Measurements from ENCODE around the gene TRIM67. TPM values are rescaled to one million over a fixed set of nuclear protein-coding genes. Genes with fewer than 3 reads are reported as not detected.

The TRIM67 gene
- total and polyA plus RNA-seq, 2 of the 4 experiments (the other 2 are of a cell fraction): not detected

GRCh38 chr1:231188072-231188471, 26.2 kb downstream of the TRIM67 start:
- BruUV-seq (replicated peaks): no TSS peak

More at GRCh38 chr1:231188072-231188471, 26.2 kb downstream of the TRIM67 start:
- TF ChIP-seq BHLHE40 (IDR thresholded peaks at IDR 0.05; ENCODE audit: low read depth, low read length): no peak
- TF ChIP-seq USF2 (IDR thresholded peaks at IDR 0.05; ENCODE audit: low read depth, low read length): no peak
- TF ChIP-seq SMC3 (IDR thresholded peaks at IDR 0.05; ENCODE audit: low read depth, low read length): no peak
- no peak for TF ChIP-seq MAFK (IDR thresholded peaks at IDR 0.05; ENCODE audit: low read depth, low read length)
- no peak for TF ChIP-seq MAZ (IDR thresholded peaks at IDR 0.05; ENCODE audit: borderline replicate concordance, low read depth, low read length)
- TF ChIP-seq CTCF (conservative IDR thresholded peaks at IDR 0.05; ENCODE audit: low read depth, low read length): no peak
- H3K27me3 ChIP-seq (ENCODE audit: control insufficient read depth, insufficient read depth, low read length): peaks cover 11% of the 10 kb centered on the region
- no peak overlapping the region for H2AK9ac ChIP-seq (replicated peaks; ENCODE audit: low read depth, low read length, poor library complexity)
- no peak overlapping the region for H4K5ac ChIP-seq (ENCODE audit: low read depth, low read length)
- in situ Hi-C loops (cut with MboI; ENCODE audit: low sequenced_read_pairs) (no loop called here), dilution Hi-C loops (cut with HindIII; ENCODE audit: low sequenced_read_pairs, unreplicated experiment) (no loop called here), intact Hi-C loops (cut with micrococcal nuclease) (no loop called here)
- H3K9ac ChIP-seq (ENCODE audit: low read depth, low read length): no peak overlapping the region
- H3K4me3 ChIP-seq (ENCODE audit: insufficient read depth, low read depth, low read length): no peak overlapping the region
- no CpG with 5 or more reads among the region's 3 CpGs for WGBS, 2 experiments (ENCODE audit: extremely low coverage in 2 of 2, insufficient read length in 1 of 2)
- H3K14ac ChIP-seq (replicated peaks; ENCODE audit: low read depth, low read length): no peak overlapping the region
- no peaks in the 10 kb centered on the region for H4K20me1 ChIP-seq (ENCODE audit: insufficient read depth, low read length)
- DNase-seq (no peak), ATAC-seq (ENCODE audit: low read depth) (no peak)
- H3K9me1 ChIP-seq (ENCODE audit: insufficient read depth, low read length): no peaks in the 10 kb centered on the region
- H4K8ac ChIP-seq (ENCODE audit: low read depth in 2 of 2, low read length in 2 of 2): no peak overlapping the region
- no peak overlapping the region for H3K4ac ChIP-seq (ENCODE audit: low read depth, low read length)
- no peak overlapping the region for H3K23ac ChIP-seq (ENCODE audit: low read depth, low read length)
- no peaks in the 10 kb centered on the region for H3K9me3 ChIP-seq (ENCODE audit: control insufficient read depth, insufficient read depth, low read length)
- no peak overlapping the region for H2BK15ac ChIP-seq (ENCODE audit: low read depth, low read length)
- H3K79me1 ChIP-seq (ENCODE audit: low read depth in 1 of 2, low read length in 2 of 2): no peaks in the 10 kb centered on the region
- H2BK120ac ChIP-seq (ENCODE audit: low read depth, low read length): no peak overlapping the region
- H3K4me2 ChIP-seq (ENCODE audit: low read depth, low read length): no peak overlapping the region
- ChIA-PET POLR2A (ENCODE audit: unreplicated experiment) (no interaction called here), CTCF (no interaction called here)
- no peaks in the 10 kb centered on the region for H3K36me3 ChIP-seq (ENCODE audit: control insufficient read depth, insufficient read depth, low read length)
- no peak overlapping the region for H3K18ac ChIP-seq (ENCODE audit: low read depth, low read length)
- no peak overlapping the region for H3K27ac ChIP-seq (ENCODE audit: insufficient read depth, low read length)
- H3K4me1 ChIP-seq (ENCODE audit: control insufficient read depth, insufficient read depth, low read length): no peaks in the 10 kb centered on the region
- no peak overlapping the region for H2AK5ac ChIP-seq (ENCODE audit: low read depth, low read length)
- no peak overlapping the region for H4K91ac ChIP-seq (ENCODE audit: insufficient read depth, low read depth, low read length)
- H2BK20ac ChIP-seq (ENCODE audit: low read depth, low read length): no peak overlapping the region
- no peak overlapping the region for H2AFZ ChIP-seq (replicated peaks; ENCODE audit: low read length, poor library complexity)
- no peak overlapping the region for H2BK5ac ChIP-seq (ENCODE audit: low read depth, low read length, poor library complexity, severe bottlenecking)
- H3K56ac ChIP-seq (ENCODE audit: extremely low read depth, insufficient read depth, low read length): no peak overlapping the region

Data from IMR-90 (cell line).